SHP77 (cell line): ENCODE measurements around the gene PRPF6.
"Not testable (repeated sequence)": the region's sequence is repeated elsewhere in the genome, so short reads cannot be mapped to it uniquely, and the experiment has no call there.

ENCODE experiments used
- DNase-seq, 2 experiments: peaks; one replicate each; lab custom pipeline; 2025; lab: John Stamatoyannopoulos, UW

PRPF6 gene

DNA sequence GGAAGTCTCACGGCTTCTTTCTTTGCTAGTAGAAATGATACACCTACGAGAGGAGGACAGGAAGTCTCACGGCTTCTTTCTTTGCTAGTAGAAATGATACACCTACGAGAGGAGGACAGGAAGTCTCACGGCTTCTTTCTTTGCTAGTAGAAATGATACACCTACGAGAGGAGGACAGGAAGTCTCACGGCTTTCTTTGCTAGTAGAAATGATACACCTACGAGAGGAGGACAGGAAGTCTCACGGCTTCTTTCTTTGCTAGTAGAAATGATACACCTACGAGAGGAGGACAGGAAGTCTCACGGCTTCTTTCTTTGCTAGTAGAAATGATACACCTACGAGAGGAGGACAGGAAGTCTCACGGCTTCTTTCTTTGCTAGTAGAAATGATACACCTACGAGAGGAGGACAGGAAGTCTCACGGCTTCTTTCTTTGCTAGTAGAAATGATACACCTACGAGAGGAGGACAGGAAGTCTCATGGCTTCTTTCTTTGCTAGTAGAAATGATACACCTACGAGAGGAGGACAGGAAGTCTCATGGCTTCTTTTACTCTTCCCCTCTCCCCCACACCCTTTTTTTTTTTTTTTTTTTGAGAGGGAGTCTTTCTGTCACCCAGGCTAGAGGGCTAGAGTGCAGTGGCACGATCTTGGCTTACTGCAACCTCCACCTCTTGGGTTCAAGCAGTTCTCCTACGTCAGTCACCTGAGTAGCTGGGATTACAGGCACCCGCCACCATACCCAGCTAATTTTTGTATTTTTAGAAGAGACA lies 31.6 kb downstream of the PRPF6 start:
- DNase-seq, result not testable (repeated sequence)

GRCh38 chr20:64015635-64016034 lies 34.7 kb downstream of the PRPF6 start:
- DNase-seq, result no peak

GRCh38 chr20:64021124-64021975 lies 40.4 kb downstream of the PRPF6 start:
- DNase-seq, result no peak

- no peak for DNase-seq
Measured at GRCh38 chr20:64022671-64023360, 41.9 kb downstream of the PRPF6 start.

DNA sequence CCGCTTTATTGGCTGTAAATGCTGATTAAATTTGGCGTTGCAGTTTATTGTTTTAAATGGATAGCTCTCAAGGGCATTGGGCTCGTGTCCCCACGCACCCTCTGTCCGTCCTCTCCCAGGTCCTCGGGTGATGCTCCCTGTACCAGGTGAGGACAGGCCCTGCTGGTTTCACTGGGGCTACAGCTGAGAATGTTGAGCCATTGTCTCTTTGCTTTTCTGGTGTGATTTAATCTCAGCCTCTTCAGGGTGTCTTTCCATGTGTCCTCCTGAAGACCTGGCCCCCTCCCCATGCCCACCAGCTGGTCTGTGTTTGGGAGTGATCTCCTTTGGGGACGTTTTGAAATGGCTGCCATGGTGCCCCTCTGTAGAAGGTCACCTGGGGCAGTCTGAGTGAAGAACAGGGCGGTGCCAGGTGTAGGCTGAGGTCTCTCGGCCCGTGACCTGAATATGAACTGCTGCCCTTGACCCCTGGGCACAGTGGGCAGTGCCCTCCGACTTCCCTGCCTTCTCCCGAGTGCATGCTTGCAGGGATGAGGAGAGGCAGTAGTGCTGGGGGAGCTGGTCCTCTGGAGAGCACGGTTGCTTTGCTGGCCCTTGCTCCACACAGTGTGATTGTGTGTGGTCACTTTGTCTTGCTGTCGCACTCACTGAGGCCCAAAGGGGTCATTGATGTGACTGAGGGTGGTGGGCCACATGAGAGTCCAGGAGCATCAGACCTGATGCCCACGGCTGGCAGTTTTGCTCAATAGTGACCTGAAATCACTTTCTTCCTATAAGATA lies 42.6 kb downstream of the PRPF6 start:
- DNase-seq, result no peak

GRCh38 chr20:64024141-64024990 lies 43.4 kb downstream of the PRPF6 start:
- no peak for DNase-seq

DNA sequence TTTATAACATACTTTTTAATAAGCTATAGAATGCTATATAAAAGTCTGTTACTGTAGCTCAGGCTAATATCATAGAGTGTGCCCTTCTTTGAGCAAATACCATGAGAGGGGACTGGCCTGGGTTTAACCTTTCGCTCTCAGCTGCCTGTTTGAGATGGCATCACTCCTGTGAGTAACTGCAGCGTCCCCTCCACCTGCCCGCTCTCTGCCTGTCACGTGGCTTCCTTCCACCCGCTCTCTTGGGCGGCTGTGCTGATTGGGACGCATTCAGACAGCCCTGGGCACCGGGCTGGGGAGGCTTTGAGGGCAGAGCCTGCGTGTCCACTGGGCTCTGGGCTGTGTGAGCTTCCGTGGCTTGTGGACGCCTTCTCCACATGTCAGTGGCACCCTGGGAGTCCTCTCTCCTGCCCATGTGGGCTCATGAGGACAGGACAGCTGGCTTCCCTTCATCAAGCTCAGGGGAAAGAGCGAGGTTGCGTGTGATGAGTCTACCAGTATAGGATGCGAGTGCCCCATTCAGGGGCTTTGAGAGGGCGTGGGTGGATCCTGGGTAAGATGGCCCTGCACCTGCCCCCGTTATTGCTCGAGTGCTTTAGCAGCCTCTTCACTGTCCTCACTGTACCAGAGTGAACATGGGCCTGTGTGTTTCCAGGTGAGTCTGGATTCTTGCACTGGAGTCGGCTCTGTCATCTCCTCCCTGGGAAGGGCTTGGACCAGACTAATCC lies 44.3 kb downstream of the PRPF6 start:
- DNase-seq, result no peak

GRCh38 chr20:64025826-64026412 lies 45.0 kb downstream of the PRPF6 start:
- no peak for DNase-seq

- DNase-seq, result no peak
Measured at GRCh38 chr20:64027981-64028685, 47.2 kb downstream of the PRPF6 start.

GRCh38 chr20:64029293-64030117 lies 48.6 kb downstream of the PRPF6 start:
- DNase-seq, result no peak

DNA sequence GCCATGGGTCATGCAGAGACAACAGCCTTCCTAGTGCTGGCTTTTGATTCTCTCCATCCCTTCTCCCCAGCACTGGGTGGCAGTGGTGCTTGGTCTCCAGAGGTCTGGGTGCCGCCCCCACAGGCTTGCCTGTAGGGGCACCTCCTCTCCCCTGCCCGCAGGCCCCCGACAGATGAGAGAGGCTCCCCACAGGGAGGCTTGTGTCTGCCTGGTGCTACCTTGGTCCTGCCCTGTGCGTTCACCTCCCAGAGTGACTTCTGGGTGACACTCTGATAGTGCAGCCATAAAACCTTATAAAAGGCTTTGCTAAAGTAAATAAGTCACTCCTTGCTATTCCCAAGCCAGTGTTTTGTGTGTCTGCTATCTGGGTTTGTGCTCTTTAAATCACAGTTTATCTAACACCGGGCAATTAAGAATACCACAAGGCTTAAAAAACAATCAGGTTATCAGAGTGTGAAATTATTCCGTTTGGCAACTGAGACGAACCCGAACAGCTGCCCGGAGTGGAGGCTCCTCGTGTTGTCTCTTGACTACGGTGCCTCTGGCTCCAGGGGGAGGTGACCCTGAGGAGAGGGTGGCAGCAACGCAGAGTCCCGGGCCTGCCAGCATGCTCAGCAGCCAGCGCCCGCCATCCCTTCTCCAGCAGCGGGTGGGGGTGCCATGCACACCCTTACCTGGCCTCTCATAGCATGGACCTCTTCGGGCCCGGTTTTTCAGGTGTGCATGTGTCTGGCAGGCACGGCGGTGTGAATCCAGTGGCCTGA lies 49.6 kb downstream of the PRPF6 start:
- DNase-seq, result no peak

- DNase-seq, result no peak
Measured at GRCh38 chr20:64031822-64032314, 50.9 kb downstream of the PRPF6 start.

DNA sequence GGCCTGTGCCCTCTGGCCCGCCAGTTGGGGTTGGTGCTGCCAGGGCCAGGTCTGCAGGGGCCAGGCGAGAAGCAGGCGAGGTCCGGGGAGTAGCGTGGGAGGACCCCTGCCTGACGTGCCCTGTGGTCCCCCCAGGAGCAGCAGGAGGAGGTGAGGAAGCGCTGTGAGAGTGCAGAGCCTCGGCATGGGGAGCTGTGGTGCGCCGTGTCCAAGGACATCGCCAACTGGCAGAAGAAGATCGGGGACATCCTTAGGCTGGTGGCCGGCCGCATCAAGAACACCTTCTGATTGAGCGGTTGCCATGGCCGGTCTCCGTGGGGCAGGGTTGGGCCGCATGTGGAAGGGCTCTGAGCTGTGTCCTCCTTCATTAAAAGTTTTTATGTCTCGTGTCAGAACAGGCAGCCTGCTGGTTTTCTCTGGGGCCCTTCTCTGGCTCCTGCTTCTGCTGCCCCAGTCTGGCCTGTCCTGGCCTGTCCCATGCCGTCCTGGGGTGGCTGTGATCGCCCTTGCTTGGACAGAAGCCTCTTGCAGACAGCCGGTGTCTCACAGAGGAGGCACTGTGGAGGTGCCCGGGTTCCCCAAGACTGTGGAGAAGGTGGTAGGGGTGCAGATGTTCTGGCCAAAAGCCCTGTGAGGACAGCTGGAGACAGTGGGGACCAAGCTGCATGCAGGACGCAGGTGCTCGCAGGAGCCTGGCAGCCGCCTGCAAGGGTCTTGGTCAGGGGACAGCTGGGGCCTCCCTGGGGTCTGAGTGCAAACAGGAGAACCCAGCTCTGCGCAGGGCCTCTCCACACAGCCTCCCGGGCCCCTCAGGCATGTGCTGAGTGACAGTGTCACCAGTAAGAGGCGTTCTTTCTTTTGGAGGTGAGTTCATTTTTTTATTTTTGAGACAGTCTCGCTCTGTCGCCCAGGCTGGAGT lies 52.0 kb downstream of the PRPF6 start:
- no peak for DNase-seq

DNA sequence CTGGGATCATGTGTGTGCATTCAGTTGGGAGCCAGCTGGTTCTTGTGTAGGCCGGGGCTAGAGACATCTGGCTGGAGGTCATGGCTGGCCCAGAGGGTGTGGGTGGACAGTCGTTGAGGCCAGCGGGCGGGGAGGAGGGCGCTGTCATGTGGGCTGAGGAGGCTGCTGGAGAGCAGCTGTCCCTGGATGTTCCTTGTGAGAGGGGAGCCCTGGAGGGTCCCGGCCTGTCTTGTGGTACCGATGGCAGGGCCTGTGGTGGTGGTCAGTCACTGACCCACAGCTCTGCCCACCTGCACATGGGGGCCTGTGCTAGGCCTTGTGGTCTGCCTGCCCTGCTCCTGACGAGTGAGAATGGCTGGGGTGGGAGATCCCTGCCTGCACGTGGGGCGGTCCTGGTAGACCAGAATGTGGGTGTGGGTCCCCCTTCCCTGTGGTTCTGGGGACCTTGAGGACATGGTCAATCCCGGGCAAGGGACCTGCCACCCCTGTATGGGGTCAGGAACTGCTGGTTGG lies 53.1 kb downstream of the PRPF6 start:
- DNase-seq, result no peak

- no peak for DNase-seq
Measured at GRCh38 chr20:64035066-64035932, 54.4 kb downstream of the PRPF6 start.
